Muscle layer of duodenum (tissue), 2 donors: ENCODE data around the gene SLC25A18.
"Not testable (repeated sequence)": the region's sequence is repeated elsewhere in the genome, so short reads cannot be mapped to it uniquely, and the experiment has no call there.

Source experiments
- H3K27ac ChIP-seq: one replicate; pipeline ENCODE4 v1.7.0; 2013; ENCODE audit warnings: mild to moderate bottlenecking, low read length
- H3K27me3 ChIP-seq: one replicate; pipeline ENCODE4 v1.7.0; 2013; ENCODE audit warnings: low read depth, mild to moderate bottlenecking, control low read depth, low read length
- H3K36me3 ChIP-seq, 2 donors: one replicate each; pipeline ENCODE4 v1.7.0; 2013; ENCODE audit warnings: low read length in 2 of 2, control low read depth in 1 of 2, mild to moderate bottlenecking in 1 of 2; ENCODE audit not compliant: insufficient read depth in 2 of 2, control insufficient read depth in 1 of 2
- H3K4me1 ChIP-seq, 2 donors: one replicate each; pipeline ENCODE4 v1.7.0; 2013; ENCODE audit warnings: low read length in 2 of 2, mild to moderate bottlenecking in 2 of 2, control low read depth in 1 of 2, moderate library complexity in 1 of 2; ENCODE audit not compliant: insufficient read depth in 2 of 2, control insufficient read depth in 1 of 2
- H3K4me3 ChIP-seq, 2 donors: one replicate each; pipeline ENCODE4 v1.7.0; 2013; ENCODE audit warnings: low read length in 2 of 2, low read depth in 1 of 2, mild to moderate bottlenecking in 1 of 2
- H3K9me3 ChIP-seq, 2 donors: one replicate each; pipeline ENCODE4 v1.7.0; 2013; ENCODE audit warnings: low read length in 2 of 2, control low read depth in 1 of 2, mild to moderate bottlenecking in 1 of 2; ENCODE audit not compliant: control insufficient read depth in 1 of 2
- donor health status: healthy.

The SLC25A18 gene

GRCh38 chr22:17548010-17548755, 15.1 kb upstream of the SLC25A18 start:
- Histone ChIP-seq H3K27ac (no peak overlapping the region), H3K9me3 (no peaks in the 10 kb centered on the region), H3K36me3 (peaks cover 0 to 3% of the 10 kb centered on the region in 2 donors), H3K27me3 (no peaks in the 10 kb centered on the region), H3K4me1 (no peaks in the 10 kb centered on the region), H3K4me3 (no peak overlapping the region)

DNA sequence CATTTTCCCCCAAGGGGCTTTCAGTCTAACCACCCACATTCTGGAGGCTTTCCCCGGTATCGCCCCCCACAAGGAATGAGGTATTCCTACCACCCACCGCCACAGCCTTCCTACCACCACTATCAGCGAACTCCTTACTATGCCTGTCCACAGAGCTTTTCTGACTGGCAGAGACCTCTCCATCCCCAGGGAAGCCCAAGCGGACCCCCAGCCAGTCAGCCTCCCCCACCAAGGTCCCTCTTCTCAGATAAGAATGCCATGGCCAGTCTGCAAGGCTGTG, 14.6 kb upstream of the SLC25A18 start:
- Histone ChIP-seq H3K27ac (no peak overlapping the region), H3K27me3 (no peaks in the 10 kb centered on the region), H3K4me1 (no peaks in the 10 kb centered on the region), H3K9me3 (no peaks in the 10 kb centered on the region), H3K36me3 (peaks cover 0 to 3% of the 10 kb centered on the region in 2 donors), H3K4me3 (no peak overlapping the region)

GRCh38 chr22:17549183-17549582, 14.1 kb upstream of the SLC25A18 start:
- Histone ChIP-seq H3K4me1 (no peaks in the 10 kb centered on the region), H3K36me3 (peaks cover 0 to 3% of the 10 kb centered on the region in 2 donors), H3K27ac (no peak overlapping the region), H3K9me3 (no peaks in the 10 kb centered on the region), H3K4me3 (no peak overlapping the region), H3K27me3 (no peaks in the 10 kb centered on the region)

GRCh38 chr22:17549655-17550054, 13.6 kb upstream of the SLC25A18 start:
- Histone ChIP-seq H3K4me3 (no peak overlapping the region), H3K4me1 (no peaks in the 10 kb centered on the region), H3K9me3 (no peaks in the 10 kb centered on the region), H3K27me3 (no peaks in the 10 kb centered on the region), H3K36me3 (peaks cover 0 to 3% of the 10 kb centered on the region in 2 donors), H3K27ac (no peak overlapping the region)

DNA sequence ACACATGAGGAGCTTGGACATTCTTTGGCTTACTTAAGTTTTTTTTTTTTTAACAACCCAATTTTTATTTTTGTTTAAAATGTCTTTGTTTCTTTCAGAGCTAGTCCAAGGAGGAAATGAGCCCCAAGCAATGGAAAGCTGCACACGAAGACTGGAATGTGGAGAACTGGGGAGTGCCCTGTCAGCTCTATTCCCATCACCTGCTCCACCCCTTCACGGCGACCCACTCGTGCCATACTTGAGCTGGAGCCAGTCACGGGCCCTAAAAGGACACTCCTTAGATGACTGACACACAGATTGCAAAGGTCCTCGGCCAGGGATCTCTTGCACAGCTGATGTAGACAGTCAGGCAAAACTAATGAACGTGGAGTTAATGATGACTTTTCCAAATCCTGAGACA, 10.6 kb upstream of the SLC25A18 start:
- H3K27me3 ChIP-seq: no peaks in the 10 kb centered on the region
- no peak overlapping the region for H3K27ac ChIP-seq
- no peaks in the 10 kb centered on the region for H3K9me3 ChIP-seq
- no peak overlapping the region for H3K4me3 ChIP-seq
- H3K36me3 ChIP-seq: peaks cover 0 to 3% of the 10 kb centered on the region in 2 donors
- no peaks in the 10 kb centered on the region for H3K4me1 ChIP-seq

DNA sequence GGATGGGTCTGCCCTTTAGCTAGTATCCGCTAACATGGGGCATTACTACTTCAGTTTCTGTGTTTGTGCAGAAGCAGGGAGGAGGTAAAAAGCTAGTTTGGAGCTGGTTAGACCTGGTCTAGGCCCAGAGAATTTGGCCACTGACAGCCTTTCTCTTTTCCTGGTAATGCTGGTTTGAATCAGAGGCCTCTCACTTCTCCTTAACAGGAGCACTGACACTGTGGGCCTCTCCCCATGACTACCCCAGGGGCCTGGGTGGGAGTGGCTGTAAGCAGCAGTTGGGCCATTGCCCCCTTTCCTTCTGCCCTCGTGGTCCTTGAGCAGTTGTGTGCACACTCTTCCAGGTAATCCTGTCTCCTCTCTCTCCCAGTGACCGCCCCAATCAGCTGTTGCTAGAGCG, 8.5 kb upstream of the SLC25A18 start:
- Histone ChIP-seq H3K27me3 (no peaks in the 10 kb centered on the region), H3K36me3 (peaks cover 0 to 3% of the 10 kb centered on the region in 2 donors), H3K27ac (no peak overlapping the region), H3K4me3 (no peak overlapping the region), H3K9me3 (no peaks in the 10 kb centered on the region), H3K4me1 (no peaks in the 10 kb centered on the region)

- H3K27me3 ChIP-seq: no peaks in the 10 kb centered on the region
- no peak overlapping the region for H3K27ac ChIP-seq
- H3K36me3 ChIP-seq: no peaks in the 10 kb centered on the region
- no peak overlapping the region for H3K4me3 ChIP-seq
- no peaks in the 10 kb centered on the region for H3K9me3 ChIP-seq
- peaks cover 3 to 10% of the 10 kb centered on the region in 2 donors for H3K4me1 ChIP-seq
Measured at GRCh38 chr22:17559188-17559587, 4.1 kb upstream of the SLC25A18 start.

GRCh38 chr22:17563936-17564391, 666 bp downstream of the SLC25A18 start:
- Histone ChIP-seq H3K4me3 (peak overlapping the region in 1 of 2 donors; percentile 26), H3K9me3 (no peaks in the 10 kb centered on the region), H3K27me3 (no peaks in the 10 kb centered on the region), H3K27ac (peak overlapping the region; percentile 71), H3K36me3 (no peaks in the 10 kb centered on the region), H3K4me1 (peaks cover 3 to 10% of the 10 kb centered on the region in 2 donors)

- not testable (repeated sequence) for H3K9me3 ChIP-seq, H3K4me3 ChIP-seq, H3K27me3 ChIP-seq, H3K27ac ChIP-seq, H3K36me3 ChIP-seq
- peaks cover 11 to 16% of the 10 kb centered on the region in 2 donors for H3K4me1 ChIP-seq
Measured at GRCh38 chr22:17566016-17566687, 2.9 kb downstream of the SLC25A18 start.

GRCh38 chr22:17566776-17567175, 3.5 kb downstream of the SLC25A18 start:
- no peaks in the 10 kb centered on the region for H3K27me3 ChIP-seq
- no peak overlapping the region for H3K4me3 ChIP-seq
- peaks cover 11 to 21% of the 10 kb centered on the region in 2 donors for H3K4me1 ChIP-seq
- H3K36me3 ChIP-seq: no peaks in the 10 kb centered on the region
- no peaks in the 10 kb centered on the region for H3K9me3 ChIP-seq
- no peak overlapping the region for H3K27ac ChIP-seq

- H3K27me3 ChIP-seq: no peaks in the 10 kb centered on the region
Measured at GRCh38 chr22:17569971-17570511, 6.7 kb downstream of the SLC25A18 start.

More at GRCh38 chr22:17569971-17570511, 6.7 kb downstream of the SLC25A18 start:
- Histone ChIP-seq H3K4me1 (peaks cover 8 to 15% of the 10 kb centered on the region in 2 donors), H3K4me3 (peak overlapping the region in 1 of 2 donors; percentile 54), H3K9me3 (no peaks in the 10 kb centered on the region), H3K27ac (peak overlapping the region; percentile 76), H3K36me3 (no peaks in the 10 kb centered on the region)
